Myocyte (in vitro differentiated cells): ENCODE data around the gene TPI1. TPM values are rescaled to one million over a fixed set of nuclear protein-coding genes. Genes with fewer than 3 reads are reported as not detected.

Experiments
- DNase-seq: peaks from one replicate; pipeline ENCODE4 v3.0.0-alpha.2; 2012; ENCODE audit warnings: low read depth
- polyA plus RNA-seq: library from polyadenylated mRNA; unstranded; fragments of >200 nt; gene quantifications from one replicate; pipeline ENCODE4 v1.2.1, GENCODE V29; 2012; ENCODE audit warnings: missing spikeins
- total RNA-seq: library from RNA; depleted of rRNA; stranded (reverse); fragments of >200 nt; gene quantifications from 2 replicates; pipeline ENCODE4 v1.2.3, GENCODE V29; 2014

The TPI1 gene
- total RNA-seq: 1,115 and 1,161 TPM in 2 replicates
- polyA plus RNA-seq: 1,273 TPM

DNA sequence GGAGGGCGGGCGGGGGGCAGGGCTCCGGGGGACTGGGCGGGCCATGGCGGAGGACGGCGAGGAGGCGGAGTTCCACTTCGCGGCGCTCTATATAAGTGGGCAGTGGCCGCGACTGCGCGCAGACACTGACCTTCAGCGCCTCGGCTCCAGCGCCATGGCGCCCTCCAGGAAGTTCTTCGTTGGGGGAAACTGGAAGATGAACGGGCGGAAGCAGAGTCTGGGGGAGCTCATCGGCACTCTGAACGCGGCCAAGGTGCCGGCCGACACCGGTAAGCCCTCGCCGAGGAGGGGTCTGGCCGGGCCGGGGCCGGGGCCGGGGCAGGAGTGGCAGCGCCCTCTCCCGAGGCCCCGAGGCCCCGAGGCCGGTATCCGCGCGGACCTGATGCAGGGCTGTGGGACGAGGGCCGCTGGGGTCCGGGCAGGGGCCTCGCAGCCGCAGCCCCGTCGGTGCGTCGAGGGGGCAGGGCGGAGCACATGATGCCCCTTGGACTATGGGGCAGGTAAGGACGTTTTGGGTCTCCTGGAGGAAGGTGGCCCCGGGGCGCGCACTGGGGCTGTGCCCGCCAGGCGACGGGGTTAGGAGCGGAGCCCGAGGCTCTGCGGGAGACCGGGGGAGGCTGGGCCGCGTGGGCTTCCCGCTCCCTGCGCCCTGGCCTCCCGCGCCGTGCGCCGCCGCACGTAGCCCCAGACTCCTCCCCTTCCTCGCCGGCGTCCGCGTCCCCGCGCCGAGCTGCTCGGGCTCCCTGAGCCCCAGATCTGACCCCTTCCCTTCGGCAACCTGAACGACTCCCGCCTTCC is at the start of gene TPI1:
Gene TPI1 (plus strand): TSS at position 119 of the 798 bp plus-strand sequence. CDS start 36 bp downstream, at position 155.
- DNase-seq: peak; percentile 77

DNA sequence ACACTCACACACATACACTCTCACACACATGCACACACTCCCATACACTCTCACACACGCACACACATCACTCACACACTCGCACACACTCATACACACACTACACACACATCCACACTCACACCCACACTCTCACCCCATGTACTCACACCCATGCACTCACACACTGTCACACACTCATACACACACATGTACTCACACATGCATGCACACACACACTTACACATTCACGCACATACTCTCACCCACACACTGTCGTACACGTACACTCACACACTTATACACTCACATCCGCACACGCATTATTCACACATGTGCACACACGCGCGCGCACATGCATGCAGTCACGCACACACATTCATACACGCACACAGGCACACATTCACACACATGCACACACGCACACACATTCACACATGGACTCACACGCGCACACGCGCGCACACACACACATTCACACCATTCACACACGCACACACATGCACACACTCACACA is 49.6 kb upstream of the TPI1 start:
- DNase-seq: no peak

DNA sequence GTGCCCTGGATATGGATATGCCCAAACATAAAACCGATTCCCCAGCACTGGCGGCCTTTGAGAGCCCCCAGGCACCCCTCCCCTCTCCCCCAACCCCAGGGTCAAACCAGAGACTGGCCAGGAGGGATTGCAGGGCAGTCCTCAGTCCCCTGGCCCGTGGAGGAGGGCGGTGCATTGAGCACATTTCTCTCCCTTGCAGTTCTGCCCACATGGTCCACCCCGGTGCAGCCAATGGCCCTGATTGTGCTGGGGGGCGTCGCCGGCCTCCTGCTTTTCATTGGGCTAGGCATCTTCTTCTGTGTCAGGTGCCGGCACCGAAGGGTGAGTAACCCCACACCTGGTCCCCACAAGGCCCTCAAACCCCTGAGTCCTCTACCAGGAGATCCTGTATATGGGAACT is 49.1 kb upstream of the TPI1 start:
- no peak for DNase-seq

DNA sequence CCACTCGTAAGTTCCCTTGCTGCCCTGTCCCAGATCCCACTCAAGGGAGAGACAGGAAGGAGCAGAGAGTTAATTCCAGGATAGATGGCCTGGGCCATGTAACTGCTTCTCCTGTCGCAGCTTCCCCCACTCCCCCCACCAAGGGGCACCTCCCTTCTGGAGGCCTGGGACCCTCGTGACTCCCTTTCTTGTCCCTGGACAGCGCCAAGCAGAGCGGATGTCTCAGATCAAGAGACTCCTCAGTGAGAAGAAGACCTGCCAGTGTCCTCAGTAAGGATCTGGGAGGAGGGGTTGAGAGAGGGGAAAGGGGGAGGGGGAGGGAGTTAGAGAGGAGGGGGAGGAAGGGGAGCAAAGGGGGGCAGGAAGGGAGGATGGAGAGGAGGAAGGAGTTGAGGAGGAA is 48.7 kb upstream of the TPI1 start:
- DNase-seq: no peak

DNA sequence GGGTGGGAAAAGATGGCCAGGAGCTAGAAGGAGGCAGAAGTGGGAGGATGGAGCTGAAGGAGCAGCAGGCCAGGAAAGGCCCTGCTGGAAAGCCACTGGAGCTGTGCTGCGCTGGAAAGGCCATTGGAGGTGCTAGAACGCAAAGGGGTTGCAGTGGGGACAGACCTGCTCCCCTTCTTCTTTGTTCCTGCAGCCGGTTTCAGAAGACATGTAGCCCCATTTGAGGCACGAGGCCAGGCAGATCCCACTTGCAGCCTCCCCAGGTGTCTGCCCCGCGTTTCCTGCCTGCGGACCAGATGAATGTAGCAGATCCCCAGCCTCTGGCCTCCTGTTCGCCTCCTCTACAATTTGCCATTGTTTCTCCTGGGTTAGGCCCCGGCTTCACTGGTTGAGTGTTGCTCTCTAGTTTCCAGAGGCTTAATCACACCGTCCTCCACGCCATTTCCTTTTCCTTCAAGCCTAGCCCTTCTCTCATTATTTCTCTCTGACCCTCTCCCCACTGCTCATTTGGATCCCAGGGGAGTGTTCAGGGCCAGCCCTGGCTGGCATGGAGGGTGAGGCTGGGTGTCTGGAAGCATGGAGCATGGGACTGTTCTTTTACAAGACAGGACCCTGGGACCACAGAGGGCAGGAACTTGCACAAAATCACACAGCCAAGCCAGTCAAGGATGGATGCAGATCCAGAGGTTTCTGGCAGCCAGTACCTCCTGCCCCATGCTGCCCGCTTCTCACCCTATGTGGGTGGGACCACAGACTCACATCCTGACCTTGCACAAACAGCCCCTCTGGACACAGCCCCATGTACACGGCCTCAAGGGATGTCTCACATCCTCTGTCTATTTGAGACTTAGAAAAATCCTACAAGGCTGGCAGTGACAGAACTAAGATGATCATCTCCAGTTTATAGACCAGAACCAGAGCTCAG is 48.0 kb upstream of the TPI1 start:
- no peak for DNase-seq

DNA sequence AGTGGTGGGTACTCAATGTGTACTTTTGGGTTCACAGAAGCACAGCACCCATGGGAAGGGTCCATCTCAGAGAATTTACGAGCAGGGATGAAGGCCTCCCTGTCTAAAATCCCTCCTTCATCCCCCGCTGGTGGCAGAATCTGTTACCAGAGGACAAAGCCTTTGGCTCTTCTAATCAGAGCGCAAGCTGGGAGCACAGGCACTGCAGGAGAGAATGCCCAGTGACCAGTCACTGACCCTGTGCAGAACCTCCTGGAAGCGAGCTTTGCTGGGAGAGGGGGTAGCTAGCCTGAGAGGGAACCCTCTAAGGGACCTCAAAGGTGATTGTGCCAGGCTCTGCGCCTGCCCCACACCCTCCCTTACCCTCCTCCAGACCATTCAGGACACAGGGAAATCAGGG is 47.2 kb upstream of the TPI1 start:
- no peak for DNase-seq

DNA sequence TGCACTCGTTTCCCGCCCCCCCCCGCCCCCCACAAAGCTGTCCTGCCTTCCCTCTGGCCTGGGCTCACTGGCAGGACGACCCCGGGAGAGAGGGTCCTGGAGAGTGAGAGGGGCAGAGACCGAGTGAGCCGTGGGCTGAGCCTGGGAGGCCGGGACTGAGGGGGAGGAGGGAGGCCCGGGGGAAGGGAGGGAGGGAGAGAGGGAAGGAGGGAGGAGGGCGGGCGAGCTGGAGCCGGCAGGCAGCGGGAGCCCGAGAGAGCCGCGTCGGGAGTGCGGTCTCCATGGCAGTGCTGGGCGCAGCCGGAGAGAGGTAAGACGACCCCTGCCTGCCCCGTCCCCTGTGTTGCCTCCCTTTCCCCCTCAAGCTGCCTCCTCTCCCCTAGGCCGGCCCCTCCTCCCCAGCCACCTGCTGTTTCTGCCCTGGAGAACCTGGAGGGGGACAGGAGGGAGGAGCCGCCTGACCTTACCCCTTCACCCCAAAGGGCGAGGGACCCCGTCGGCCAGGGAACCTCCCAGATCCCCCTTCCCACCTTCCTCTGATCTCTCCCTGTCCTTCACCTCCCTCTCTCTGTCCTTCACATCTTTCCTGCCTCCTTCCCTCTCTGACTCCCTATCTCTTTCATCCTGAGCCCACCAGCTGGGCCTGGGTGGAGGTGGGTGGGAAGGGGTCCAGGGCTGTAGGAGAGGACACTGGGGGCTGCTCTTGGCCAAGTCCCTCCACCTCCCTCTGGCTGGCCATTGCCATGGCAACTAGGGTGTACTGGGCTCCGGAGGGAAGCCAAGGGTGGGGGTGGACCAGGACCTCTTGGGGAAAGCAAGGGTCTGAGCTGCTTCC is 45.5 kb upstream of the TPI1 start, which contains the start of gene GPR162:
Gene GPR162 (plus strand): TSS at position 231 of the 835 bp plus-strand sequence. CDS start 2,078 bp downstream, outside the sequence.
- peak; percentile 42 for DNase-seq

DNA sequence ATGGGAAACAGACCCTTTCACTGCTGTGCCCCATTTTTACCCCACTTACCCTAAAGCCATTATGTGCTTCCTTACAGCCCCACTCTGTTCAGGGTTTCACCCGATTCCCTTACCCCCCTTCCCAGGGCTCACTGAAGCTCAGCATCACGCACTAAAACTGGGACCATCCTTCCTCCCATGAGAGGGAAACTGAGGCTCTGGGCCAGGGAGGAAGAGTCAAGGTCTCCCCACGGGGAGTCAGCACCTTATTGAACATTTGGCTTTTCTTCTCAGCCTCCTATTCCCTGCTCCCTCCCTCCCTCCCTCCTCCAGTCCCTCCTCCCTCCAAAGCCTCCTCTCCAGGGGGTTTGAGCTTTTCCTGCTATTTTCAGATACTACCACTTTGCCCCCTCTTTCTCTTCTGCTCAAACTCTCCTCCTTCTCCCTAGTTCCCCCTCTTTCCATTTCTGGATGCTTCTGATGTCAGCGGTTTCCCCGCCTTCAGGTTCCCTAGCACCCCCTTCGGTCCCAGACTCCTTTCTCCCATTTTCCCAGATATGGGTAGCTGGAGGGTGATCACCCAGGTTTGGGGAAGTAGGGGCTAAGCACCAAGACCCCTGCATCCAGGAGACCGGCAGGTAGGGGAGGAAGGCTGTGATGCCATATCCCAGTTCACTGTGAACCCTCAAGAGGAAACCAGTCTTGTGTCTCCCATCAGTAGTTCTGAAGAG is 44.8 kb upstream of the TPI1 start:
- no peak for DNase-seq

DNA sequence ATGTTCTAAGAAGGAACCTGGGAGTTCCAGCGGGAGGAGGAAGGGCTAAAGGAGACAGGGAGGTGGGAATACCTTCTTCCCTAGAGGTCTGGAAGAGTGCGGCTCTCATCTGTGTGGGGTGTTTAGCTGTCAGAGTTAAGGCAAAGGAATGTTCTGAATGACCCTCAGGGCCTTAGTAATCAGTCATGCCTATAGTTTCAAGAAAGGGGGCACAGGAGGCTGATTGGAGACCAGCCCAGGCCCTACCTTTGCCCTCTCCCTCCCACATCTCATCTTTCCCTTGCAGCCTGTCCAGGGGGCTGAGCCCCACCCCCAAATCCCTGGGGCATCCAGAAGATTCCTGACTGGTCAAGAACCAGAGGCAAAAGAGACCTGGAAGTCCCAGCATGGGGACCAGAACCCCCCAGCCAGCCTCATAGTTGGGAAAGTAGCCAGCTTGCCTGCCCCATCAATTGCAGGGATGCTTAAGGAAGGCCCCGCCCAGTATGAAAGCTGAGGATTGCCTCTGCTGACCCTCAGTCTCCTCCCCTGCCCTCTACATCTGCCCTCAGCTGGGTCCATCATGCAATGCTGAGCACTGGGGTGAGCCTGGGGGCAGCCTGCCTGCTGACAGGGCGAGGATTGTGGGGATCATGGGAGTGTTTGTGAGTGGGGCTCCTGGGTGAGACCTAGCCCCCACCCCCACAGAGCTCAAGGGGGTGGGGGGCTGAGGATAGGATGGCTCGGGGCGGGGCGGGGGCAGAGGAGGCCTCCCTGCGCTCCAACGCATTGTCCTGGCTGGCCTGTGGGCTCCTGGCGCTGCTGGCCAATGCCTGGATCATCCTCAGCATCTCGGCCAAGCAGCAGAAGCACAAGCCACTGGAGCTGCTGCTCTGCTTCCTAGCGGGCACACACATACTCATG is 43.9 kb upstream of the TPI1 start:
- no peak for DNase-seq

DNA sequence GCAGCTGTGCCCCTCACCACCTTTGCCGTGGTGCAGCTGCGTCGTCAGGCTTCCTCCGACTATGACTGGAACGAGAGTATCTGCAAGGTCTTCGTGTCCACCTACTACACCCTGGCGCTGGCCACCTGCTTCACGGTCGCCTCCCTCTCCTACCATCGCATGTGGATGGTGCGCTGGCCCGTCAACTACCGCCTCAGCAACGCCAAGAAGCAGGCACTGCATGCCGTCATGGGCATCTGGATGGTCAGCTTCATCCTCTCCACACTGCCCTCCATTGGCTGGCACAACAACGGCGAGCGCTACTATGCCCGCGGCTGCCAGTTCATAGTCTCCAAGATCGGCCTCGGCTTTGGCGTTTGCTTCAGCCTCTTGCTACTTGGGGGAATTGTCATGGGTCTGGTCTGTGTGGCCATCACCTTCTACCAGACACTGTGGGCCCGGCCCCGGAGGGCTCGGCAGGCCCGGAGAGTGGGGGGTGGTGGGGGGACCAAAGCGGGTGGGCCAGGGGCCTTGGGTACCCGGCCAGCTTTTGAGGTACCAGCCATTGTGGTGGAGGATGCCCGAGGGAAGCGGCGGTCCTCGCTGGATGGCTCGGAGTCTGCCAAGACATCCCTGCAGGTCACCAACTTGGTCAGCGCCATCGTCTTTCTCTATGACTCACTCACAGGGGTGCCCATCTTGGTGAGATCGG is 43.1 kb upstream of the TPI1 start:
- DNase-seq: no peak

DNA sequence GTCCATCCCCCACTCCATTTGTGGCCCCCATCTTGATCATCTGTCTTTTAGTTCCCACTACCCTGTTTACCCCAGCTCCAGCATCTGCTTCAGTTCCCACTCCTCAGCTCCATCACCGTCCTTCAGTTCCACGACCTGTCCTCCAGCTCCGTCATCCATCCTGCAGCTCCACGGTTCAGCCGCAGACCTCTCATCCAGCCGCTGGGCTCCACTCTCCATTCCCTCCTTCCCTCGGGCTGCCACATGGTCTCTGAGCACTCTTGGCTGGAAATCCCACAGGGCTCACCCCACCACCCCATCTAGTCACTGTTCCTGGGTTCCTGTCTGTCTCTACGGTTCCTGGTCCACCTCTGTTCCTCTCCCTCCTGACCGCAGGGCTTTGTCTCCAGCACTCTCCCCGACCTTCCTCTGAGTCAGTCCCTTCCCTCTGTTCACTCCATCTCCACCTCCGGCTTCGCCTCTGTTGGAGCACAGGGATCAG is 42.4 kb upstream of the TPI1 start:
- peak; percentile 16 for DNase-seq

DNA sequence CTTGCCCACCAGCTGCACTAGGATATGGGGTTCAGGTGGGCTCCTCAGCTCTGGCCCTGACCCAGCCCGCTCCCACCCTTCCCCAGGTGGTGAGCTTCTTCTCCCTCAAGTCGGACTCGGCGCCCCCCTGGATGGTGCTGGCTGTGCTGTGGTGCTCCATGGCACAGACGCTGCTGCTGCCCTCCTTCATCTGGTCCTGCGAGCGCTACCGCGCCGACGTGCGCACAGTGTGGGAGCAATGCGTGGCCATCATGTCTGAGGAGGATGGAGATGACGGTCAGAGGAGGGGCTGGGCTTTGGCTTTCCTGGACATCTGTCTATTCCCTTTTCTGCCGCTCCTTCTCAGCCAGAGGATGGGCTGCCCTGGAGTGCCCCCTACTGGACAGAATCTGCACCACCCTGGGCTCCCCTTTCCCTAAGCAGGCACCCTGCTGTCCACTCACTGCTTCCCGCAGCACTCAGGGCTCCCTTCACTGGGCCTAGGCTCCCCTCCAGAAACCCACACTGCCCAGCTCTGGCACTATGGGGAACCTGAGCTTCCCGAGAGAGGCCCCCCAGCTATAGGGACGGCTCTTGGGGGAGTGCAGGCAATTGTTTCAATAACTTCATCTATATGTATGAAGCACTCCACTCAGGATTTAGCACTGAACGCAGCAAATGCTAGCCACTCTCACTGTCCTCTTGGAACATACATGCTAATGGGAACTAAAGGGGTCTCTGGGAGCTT is 41.8 kb upstream of the TPI1 start:
- DNase-seq: peak; percentile 89

DNA sequence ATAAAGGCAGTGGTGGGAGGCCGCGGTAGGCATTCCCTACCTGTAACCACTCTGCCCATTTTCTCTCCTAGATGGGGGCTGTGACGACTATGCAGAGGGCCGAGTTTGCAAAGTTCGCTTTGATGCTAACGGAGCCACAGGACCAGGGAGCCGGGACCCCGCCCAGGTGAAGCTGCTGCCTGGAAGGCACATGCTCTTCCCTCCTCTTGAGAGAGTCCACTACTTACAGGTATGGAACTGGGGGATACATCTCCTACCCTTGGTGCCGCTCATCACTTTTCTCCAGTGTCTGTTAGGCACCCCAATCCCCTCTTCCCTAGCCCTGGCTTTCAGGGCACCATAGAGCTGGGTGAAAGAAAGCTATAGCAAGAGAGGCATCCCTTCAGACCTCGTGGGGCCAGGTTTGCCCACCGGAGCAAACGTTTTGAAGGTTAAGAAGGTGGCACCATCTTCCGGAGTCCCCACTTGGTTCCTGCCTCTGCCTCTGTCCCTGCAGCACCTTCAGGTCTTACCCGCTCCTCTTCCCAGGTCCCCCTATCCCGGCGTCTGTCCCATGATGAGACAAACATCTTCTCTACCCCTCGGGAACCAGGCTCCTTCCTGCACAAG is 41.1 kb upstream of the TPI1 start:
- no peak for DNase-seq

DNA sequence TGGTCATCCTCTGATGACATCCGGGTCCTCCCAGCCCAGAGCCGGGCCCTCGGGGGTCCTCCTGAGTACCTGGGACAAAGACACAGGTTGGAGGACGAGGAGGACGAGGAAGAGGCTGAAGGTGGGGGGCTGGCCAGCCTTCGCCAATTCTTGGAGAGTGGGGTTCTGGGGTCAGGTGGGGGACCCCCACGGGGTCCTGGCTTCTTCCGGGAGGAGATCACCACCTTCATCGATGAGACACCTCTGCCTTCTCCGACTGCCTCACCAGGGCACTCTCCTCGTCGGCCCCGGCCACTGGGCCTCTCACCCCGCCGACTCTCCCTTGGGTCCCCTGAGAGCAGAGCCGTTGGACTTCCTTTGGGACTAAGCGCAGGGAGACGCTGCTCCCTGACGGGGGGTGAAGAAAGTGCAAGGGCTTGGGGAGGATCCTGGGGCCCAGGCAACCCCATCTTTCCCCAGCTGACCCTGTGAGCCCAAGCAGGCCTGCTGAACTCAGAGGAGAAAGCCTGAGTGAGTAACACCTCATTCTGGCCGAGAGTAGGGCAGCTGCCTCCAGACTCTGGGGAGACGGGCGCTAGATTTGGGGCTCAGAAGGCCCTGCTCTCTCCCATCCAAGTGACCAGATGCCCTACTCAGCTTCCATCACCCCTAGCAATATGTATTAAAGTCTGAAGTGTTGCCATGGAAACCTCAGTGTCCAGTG is 40.4 kb upstream of the TPI1 start:
- no peak for DNase-seq

DNA sequence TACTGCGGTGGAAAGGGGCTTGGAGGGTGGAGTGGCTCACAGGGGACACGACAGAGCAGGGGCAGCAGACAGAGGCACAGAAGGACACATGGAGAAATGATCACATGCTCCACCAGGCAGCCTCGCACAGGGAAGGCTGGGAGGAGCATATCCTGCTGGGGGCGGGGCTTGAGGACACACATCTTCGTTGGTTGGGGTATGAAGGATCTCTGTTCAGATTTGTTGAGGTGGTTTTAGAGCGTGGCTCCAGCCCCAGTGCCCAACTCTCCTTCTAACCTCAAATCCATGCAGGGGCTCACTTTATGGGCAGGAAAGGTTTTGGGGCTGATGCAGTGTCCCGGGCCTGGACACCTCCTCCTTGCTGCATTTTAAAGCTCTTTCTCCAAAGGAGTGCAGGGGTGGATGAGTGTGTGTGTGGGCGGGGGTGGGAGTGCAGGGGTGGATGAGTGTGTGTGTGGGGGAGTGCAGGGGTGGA is 39.9 kb upstream of the TPI1 start:
- peak; percentile 85 for DNase-seq

DNA sequence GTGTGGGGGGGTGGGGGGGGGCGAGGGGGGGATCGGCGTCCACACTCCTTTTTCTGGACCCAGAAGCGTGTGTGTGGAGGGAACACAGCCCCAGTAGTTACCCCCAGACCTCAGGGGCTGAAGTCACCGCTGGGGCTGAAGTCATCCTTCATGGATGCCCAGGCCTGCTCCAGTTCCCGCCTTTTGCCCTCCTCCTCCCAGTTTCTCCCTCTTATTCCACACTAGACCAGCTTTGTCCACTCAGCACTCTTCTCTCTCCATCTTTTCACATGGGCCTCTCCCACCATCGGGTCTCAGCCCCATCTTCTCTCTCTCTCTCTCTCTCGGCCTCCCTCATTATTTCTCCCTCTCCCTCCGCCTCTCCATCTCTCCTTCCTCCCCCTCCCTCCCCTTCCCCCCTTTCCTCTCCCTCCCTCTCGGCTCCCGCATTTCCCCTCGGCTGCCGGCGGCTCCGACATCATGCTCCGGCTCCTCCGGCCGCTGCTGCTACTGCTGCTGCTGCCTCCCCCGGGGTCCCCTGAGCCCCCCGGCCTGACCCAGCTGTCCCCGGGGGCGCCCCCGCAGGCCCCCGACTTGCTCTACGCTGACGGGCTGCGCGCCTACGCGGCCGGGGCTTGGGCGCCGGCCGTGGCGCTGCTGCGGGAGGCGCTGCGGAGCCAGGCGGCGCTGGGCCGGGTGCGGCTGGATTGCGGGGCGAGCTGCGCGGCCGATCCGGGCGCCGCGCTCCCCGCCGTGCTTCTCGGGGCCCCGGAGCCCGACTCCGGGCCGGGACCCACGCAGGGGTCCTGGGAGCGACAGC is 39.1 kb upstream of the TPI1 start, which contains the start of gene P3H3:
Gene P3H3 (plus strand): TSS at position 426 of the 799 bp plus-strand sequence. CDS start 34 bp downstream, at position 460.
- DNase-seq: peak; percentile 51
